ENCODE data around the gene CBX6. TPM values are rescaled to one million over a fixed set of nuclear protein-coding genes. Genes with fewer than 3 reads are reported as not detected.
A peak's percentile ranks its signal among the peaks of the same experiment; 100 is the strongest.

CBX6 gene
- total RNA-seq, 8 experiments from 2014 or later, result 17.6 to 141 (median 36.6) TPM

GRCh38 chr22:38870791-38871359 is 1.1 kb downstream of the CBX6 start:
- H3K4me3 ChIP-seq, result peak overlapping the region; percentile 75 to 99 (median 88)
- in situ Hi-C loops (cut with MboI; ENCODE audit: low pct_unique_long_range_greater_than_20kb in 2 of 9, low sequenced_read_pairs in 9 of 9, unreplicated experiment in 9 of 9), result loop anchor here in 3 of 9 experiments (25.0 kb wide), 1 partner anchor 241 kb away; no protein-coding TSS in a partner anchor
- 0 to 40% (median 18%) methylated on average over 1 to 2 of the region's 2 CpGs; no CpG with 5 or more reads in 6 of the 10 experiments for WGBS, 10 experiments
- ATAC-seq (replicated peaks in 6 of 8), result no peak
- peak overlapping the region; percentile 79 to 88 for H3K27ac ChIP-seq
- peaks cover 24 to 27% of the 10 kb centered on the region in 2 donors for H3K4me1 ChIP-seq (replicated peaks in 1 of 2)

- WGBS, 10 experiments, result 0 to 36% (median 17%) methylated on average over 1 to 7 of the region's 12 CpGs; no CpG with 5 or more reads in 3 of the 10 experiments
- peaks cover 24 to 27% of the 10 kb centered on the region in 2 donors for H3K4me1 ChIP-seq (replicated peaks in 1 of 2)
- ATAC-seq (replicated peaks in 6 of 8), result peak in 7 of 8 experiments; percentile 13 to 50 (median 21)
- peak overlapping the region; percentile 75 to 99 (median 88) for H3K4me3 ChIP-seq
- in situ Hi-C loops (cut with MboI; ENCODE audit: low pct_unique_long_range_greater_than_20kb in 2 of 9, low sequenced_read_pairs in 9 of 9, unreplicated experiment in 9 of 9), result loop anchor here in 3 of 9 experiments (25.0 kb wide), 1 partner anchor 242 kb away; no protein-coding TSS in a partner anchor
- no peak overlapping the region for H3K27ac ChIP-seq
These were observed 1.7 kb downstream of the CBX6 start for GRCh38 chr22:38870312-38870741.

DNA sequence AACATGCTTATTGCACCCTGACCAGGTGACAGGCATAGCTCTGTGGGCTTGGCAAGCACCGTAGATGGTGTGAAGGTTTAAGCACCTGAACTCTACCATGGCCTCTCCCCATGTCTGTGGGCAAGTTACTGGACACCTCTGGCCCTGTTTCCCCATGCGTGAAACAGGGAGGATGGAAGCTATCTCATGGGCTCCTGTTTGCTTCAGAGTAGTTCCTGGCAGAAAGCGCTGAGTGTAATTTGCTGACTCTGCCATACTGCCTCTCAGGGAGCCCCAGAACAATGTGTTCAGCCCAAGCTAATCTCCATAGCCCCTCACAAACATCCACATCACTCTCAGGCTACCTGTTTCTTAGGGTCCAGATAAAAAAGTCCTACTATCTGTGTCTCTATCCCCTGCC is 2.4 kb downstream of the CBX6 start:
- Histone ChIP-seq H3K27ac (no peak overlapping the region), H3K4me3 (no peak overlapping the region), H3K4me1 (replicated peaks in 1 of 2) (peaks cover 24 to 27% of the 10 kb centered on the region in 2 donors)
- ATAC-seq (replicated peaks in 6 of 8), result no peak
- WGBS, 10 experiments, result 73 to 100% (median 91%) methylated on average over 1 to 3 of the region's 3 CpGs; no CpG with 5 or more reads in 4 of the 10 experiments
- in situ Hi-C loops (cut with MboI; ENCODE audit: low pct_unique_long_range_greater_than_20kb in 2 of 9, low sequenced_read_pairs in 9 of 9, unreplicated experiment in 9 of 9), result loop anchor here in 3 of 9 experiments (25.0 kb wide), 1 partner anchor 243 kb away; no protein-coding TSS in a partner anchor

DNA sequence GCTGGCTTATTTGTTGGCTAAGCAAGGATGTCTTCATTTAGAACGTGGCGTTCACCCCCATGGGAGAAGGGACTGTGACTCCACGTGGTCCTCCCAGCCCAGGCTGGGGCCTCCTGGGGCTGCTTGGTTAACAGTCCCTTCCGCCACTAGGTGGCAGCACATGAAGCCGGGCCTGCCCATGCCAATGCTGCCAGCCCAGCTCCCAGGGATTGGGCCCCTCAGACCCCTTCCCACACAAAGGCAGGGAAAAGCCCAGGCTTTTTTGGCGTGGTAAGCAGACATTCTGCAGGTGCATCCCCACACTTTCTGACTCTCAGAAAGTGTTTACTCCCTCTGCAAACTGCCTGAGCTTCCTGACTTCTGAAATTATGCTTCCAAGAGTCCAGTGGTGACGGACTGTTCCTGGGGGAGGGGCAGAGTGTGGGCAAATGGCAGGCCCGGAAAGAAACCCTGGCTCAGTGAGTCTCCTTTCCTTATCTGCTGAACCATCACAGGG is 3.1 kb downstream of the CBX6 start:
- peak in 7 of 8 experiments; percentile 3 to 42 (median 21) for ATAC-seq (replicated peaks in 6 of 8)
- in situ Hi-C loops (cut with MboI; ENCODE audit: low pct_unique_long_range_greater_than_20kb in 2 of 9, low sequenced_read_pairs in 9 of 9, unreplicated experiment in 9 of 9), result loop anchor here in 3 of 9 experiments (25.0 kb wide), 1 partner anchor 243 kb away; no protein-coding TSS in a partner anchor
- WGBS, 10 experiments, result 0 to 100% (median 0%) methylated on average over 1 to 5 of the region's 8 CpGs; no CpG with 5 or more reads in 3 of the 10 experiments
- no peak overlapping the region for H3K27ac ChIP-seq
- peaks cover 22 to 27% of the 10 kb centered on the region in 2 donors for H3K4me1 ChIP-seq (replicated peaks in 1 of 2)
- no peak overlapping the region for H3K4me3 ChIP-seq

GRCh38 chr22:38868286-38868721 is 3.7 kb downstream of the CBX6 start:
- in situ Hi-C loops (cut with MboI; ENCODE audit: low pct_unique_long_range_greater_than_20kb in 2 of 9, low sequenced_read_pairs in 9 of 9, unreplicated experiment in 9 of 9), result loop anchor here in 3 of 9 experiments (25.0 kb wide), 1 partner anchor 244 kb away; no protein-coding TSS in a partner anchor
- H3K27ac ChIP-seq, result no peak overlapping the region
- H3K4me3 ChIP-seq, result no peak overlapping the region
- H3K4me1 ChIP-seq (replicated peaks in 1 of 2), result peaks cover 16 to 21% of the 10 kb centered on the region in 2 donors
- no peak for ATAC-seq (replicated peaks in 6 of 8)
- WGBS, 10 experiments, result 80 to 100% (median 98%) methylated on average over 3 to 6 of the region's 8 CpGs; no CpG with 5 or more reads in 6 of the 10 experiments

DNA sequence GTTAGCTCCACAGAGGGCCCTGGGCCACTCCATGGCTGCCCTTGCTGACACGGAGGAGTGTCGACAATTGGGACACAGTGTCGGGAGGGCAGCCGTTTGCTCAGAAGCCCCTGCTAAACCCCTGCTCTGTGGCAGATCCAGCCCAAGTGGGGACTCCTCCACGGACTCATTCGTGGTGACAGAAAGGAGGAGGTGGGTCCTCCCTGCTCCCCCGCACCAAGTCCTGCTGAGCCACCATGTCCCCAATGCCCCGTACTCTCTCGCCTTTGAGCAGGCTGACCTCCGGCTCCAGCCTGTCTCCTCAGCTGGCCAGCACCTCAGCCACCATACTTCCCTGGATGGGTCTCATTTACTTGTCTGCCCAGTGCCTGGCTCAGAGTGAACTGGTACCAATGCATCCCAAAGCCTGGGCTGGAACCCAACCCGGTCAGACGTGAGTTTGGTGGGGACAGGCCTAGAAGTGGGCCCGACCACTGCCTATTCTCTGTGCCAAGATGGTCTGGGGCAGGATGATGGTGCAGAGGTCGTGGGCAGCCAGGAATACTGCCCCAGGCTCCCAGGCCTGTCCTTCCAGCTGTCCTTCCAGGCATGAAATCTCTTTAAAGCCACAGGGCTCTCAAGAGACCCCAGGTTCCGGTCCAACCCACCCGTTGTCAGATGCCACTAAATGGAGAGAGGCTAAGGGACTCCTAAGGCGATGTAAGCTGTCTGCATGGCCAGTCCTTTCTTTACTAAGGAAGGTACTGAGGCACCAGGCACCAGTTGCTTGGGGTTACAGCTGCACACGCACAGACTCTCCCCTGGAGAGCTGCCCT is 4.3 kb downstream of the CBX6 start:
- no peak overlapping the region for H3K4me3 ChIP-seq
- 85 to 100% (median 97%) methylated on average over 1 to 8 of the region's 18 CpGs; no CpG with 5 or more reads in 5 of the 10 experiments for WGBS, 10 experiments
- H3K27ac ChIP-seq, result no peak overlapping the region
- H3K4me1 ChIP-seq (replicated peaks in 1 of 2), result peaks cover 16 to 19% of the 10 kb centered on the region in 2 donors
- no peak for ATAC-seq (replicated peaks in 6 of 8)
- in situ Hi-C loops (cut with MboI; ENCODE audit: low pct_unique_long_range_greater_than_20kb in 2 of 9, low sequenced_read_pairs in 9 of 9, unreplicated experiment in 9 of 9), result loop anchor here in 3 of 9 experiments (25.0 kb wide), 1 partner anchor 245 kb away; no protein-coding TSS in a partner anchor

DNA sequence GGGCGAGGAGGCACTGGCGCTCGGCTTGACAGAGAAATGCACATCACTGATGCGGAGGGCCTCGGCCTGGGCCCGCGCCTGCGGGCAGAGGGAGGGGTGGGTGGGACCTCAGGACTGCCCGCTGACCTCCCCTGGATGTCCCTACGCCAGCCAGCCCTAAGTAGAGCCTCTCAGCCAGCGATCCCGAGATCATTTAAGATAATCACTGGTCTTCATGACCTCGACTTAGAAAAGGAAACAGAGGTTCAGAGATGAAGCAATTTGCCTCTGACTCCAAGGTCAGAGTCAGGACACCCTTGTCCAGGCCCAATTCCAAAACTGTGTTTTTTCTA is 4.9 kb downstream of the CBX6 start:
- H3K27ac ChIP-seq, result no peak overlapping the region
- H3K4me1 ChIP-seq (replicated peaks in 1 of 2), result peaks cover 16 to 19% of the 10 kb centered on the region in 2 donors
- no peak for ATAC-seq (replicated peaks in 6 of 8)
- no CpG with 5 or more reads among the region's 13 CpGs for WGBS, 10 experiments
- in situ Hi-C loops (cut with MboI; ENCODE audit: low pct_unique_long_range_greater_than_20kb in 2 of 9, low sequenced_read_pairs in 9 of 9, unreplicated experiment in 9 of 9), result loop anchor here in 3 of 9 experiments (25.0 kb wide), 1 partner anchor 245 kb away; no protein-coding TSS in a partner anchor
- H3K4me3 ChIP-seq, result no peak overlapping the region

DNA sequence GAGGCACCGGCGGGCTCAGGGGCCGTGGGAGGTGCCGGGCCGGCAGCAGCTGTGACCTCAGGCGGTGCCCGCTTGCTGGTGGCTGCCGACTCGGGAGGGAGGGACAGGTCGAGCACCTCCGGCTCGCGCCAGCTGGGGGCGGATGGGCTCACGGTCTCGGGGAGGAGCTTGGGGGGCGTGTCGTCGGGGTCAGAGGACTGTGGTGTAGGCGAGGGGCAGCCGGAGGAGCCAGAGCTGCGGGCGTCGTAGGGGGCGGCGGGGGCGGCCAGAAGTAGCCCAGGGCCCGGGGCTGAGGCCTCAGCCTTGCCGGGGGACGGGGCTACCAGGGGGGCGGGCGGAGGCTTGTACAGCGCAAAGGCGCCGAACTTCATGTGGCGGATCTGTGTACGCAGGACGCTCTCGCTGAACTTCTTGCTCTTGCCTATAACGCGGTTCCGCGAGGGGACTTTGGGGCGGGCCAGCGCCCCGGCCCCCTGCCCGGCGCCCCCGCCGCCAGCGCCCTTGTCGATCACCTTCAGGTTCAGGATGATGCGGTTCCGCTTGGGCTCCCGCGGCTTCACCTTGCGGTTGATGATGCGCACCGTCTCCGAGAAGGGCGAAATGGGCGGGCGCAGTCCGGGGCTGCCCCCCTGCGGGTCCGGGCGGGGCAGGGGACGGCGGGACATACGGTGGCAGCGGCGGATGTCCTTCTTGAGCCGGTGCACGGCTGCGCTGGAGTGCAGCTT is 5.5 kb downstream of the CBX6 start:
- H3K4me1 ChIP-seq (replicated peaks in 1 of 2), result peaks cover 18 to 19% of the 10 kb centered on the region in 2 donors
- H3K27ac ChIP-seq, result no peak overlapping the region
- no peak for ATAC-seq (replicated peaks in 6 of 8)
- no peak overlapping the region for H3K4me3 ChIP-seq
- in situ Hi-C loops (cut with MboI; ENCODE audit: low pct_unique_long_range_greater_than_20kb in 2 of 9, low sequenced_read_pairs in 9 of 9, unreplicated experiment in 9 of 9), result loop anchor here in 3 of 9 experiments (25.0 kb wide), 1 partner anchor 246 kb away; no protein-coding TSS in a partner anchor
- WGBS, 10 experiments, result no CpG with 5 or more reads among the region's 75 CpGs

DNA sequence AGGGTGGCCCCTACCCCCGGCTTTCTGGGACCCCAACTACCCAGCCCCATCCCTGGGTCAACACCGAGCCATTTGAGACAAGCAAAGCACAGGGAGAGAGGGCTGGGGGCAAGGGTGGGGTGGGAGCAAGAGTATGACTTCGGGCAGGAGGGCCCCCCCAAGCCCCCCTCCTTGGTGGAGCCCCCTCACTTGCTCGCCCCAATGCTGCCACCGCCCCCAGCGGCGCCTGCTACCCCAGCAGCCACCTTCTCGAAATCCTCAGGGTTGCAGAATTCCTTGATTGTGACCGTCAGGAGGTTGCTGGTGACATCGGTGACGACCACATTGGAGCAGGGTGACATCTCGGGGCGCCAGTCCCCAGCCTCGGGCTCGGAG is 6.0 kb downstream of the CBX6 start:
- no peak overlapping the region for H3K4me3 ChIP-seq
- WGBS, 10 experiments, result no CpG with 5 or more reads among the region's 15 CpGs
- in situ Hi-C loops (cut with MboI; ENCODE audit: low pct_unique_long_range_greater_than_20kb in 2 of 9, low sequenced_read_pairs in 9 of 9, unreplicated experiment in 9 of 9), result loop anchor here in 3 of 9 experiments (25.0 kb wide), 1 partner anchor 246 kb away; no protein-coding TSS in a partner anchor

DNA sequence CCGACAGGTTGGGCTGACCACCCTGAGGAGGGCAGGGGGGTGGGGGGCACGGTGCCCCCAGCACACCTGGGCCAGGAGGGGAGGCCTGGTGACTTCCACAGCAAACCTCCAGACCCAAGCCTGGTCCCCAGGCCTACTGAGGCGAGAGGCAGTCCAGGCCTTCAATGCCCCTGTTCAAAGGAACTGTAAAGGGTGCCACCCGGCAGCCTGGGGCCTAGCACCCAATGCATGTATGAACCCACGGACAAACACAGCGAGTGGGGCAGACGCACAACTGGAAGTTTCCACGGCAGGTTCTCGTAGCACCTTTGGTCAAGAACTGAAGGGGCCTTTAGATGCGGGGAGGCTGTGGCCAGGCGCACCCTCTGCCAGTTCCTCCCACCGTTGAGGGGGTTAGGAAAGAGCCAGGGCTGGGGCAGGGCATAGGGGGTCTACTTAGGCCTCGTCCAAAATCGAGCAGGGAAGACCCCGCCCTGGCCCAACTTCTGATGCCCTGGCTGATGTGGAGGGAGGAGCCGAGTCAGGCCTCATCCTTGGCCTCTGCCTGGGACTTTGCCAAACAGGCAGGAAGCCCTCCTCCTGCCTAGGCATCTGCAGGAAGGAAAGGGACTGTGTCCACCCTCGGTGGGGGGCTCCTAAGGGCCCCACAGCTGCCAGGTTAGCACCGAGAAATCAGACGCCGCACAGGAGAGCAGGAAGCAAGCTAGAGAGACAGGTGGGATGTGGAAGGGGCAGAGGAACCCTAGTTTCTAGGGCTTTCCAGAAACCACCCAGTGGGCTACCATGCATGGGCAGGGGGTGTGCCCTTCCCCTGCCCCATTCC is 6.6 kb downstream of the CBX6 start:
- in situ Hi-C loops (cut with MboI; ENCODE audit: low pct_unique_long_range_greater_than_20kb in 2 of 9, low sequenced_read_pairs in 9 of 9, unreplicated experiment in 9 of 9), result loop anchor here in 3 of 9 experiments (25.0 kb wide), 1 partner anchor 247 kb away; no protein-coding TSS in a partner anchor
- H3K4me3 ChIP-seq, result no peak overlapping the region
- H3K27ac ChIP-seq, result no peak overlapping the region
- ATAC-seq (replicated peaks in 6 of 8), result no peak
- H3K4me1 ChIP-seq (replicated peaks in 1 of 2), result peaks cover 14 to 21% of the 10 kb centered on the region in 2 donors
- WGBS, 10 experiments, result 60 to 100% (median 100%) methylated on average over 2 to 4 of the region's 20 CpGs; no CpG with 5 or more reads in 6 of the 10 experiments

More for the DNA sequence above, 6.0 kb downstream of the CBX6 start:
- ATAC-seq (replicated peaks in 6 of 8), result no peak
- Histone ChIP-seq H3K4me1 (replicated peaks in 1 of 2) (peaks cover 19 to 21% of the 10 kb centered on the region in 2 donors), H3K27ac (no peak overlapping the region)

DNA sequence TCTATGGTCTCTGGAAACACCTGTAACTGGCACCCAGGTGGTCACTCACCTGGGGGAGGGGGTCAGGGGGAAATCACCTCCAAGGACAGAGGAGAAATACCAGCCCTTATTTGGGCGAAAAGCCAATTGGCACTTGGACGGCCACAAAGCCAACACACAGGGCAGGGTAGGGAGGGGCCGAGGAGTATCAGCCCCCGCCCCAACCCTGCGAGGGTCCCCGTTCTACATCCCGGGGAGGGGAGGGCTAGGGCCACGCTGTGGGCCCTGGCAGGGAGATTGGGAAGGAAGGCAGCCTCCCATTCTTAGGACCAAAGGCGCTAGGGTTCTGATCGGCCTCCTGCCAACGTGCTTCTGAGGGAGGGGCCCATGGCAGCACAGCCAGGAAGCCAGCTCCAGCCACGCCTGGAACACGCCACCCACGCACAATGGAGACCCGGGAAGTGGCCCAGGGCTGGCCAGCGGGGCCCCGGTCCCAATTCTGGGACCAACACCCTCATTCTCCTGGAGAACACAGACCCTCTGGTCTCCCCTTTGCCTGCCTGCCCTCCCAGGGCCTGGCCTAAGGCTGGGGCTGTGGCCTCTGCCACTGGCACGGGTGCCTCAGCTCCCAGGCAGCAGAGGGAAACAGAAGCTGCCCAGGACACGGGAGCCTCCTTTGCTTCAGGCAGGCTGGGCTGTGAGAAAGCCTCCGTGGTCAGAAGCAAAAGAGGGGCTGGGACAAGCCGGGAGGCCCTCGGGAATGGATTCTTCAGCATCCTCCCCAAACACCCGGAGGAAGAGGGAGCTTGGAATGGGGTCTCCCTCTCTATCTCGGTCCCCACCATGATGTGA is 7.4 kb downstream of the CBX6 start:
- Histone ChIP-seq H3K27ac (no peak overlapping the region), H3K4me1 (replicated peaks in 1 of 2) (peaks cover 10 to 22% of the 10 kb centered on the region in 2 donors), H3K4me3 (no peak overlapping the region)
- peak in 2 of 8 experiments; percentile 3 to 11 for ATAC-seq (replicated peaks in 6 of 8)
- 0 to 83% (median 57%) methylated on average over 1 to 8 of the region's 24 CpGs; no CpG with 5 or more reads in 6 of the 10 experiments for WGBS, 10 experiments
- in situ Hi-C loops (cut with MboI; ENCODE audit: low pct_unique_long_range_greater_than_20kb in 2 of 9, low sequenced_read_pairs in 9 of 9, unreplicated experiment in 9 of 9), result loop anchor here in 3 of 9 experiments (25.0 kb wide), 1 partner anchor 248 kb away; no protein-coding TSS in a partner anchor
